HG02938 (cell line): ENCODE results near the gene GNAS-AS1.

Source experiments
- ATAC-seq: cut with Tn5 transposase; IDR thresholded peaks from one replicate; pipeline ENCODE4 v1.9.1; 2021; ENCODE audit warnings: mild to moderate bottlenecking, moderate library complexity; ENCODE audit not compliant: unreplicated experiment

GNAS-AS1 gene

GRCh38 chr20:58886546-58886945, 35.8 kb upstream of the GNAS-AS1 start:
- no peak for ATAC-seq

- no peak for ATAC-seq
Measured at GRCh38 chr20:58884966-58885365, 34.3 kb upstream of the GNAS-AS1 start.

DNA sequence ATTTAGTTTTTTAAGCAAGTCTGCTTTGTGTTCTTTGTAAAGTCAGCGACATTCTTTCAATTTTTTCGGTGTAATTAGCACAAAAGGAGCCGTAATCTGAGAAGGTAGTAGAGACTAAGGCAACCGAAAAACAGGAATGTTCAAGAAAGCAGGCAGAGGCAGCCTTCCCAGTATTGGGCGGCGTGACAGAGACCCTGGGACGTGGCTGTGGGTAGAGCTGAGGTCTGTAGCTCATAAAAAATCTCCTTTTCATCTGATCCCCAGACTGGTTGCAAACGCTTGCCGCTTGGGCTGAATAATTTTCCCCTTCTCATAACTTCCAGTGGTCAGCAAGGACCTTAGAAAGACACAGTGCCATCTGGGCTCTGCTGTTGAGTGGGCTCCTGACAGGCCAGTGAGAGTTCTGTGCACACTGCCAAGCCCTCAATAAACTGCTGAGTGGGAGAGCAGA, 32.6 kb upstream of the GNAS-AS1 start:
- ATAC-seq, result no peak

DNA sequence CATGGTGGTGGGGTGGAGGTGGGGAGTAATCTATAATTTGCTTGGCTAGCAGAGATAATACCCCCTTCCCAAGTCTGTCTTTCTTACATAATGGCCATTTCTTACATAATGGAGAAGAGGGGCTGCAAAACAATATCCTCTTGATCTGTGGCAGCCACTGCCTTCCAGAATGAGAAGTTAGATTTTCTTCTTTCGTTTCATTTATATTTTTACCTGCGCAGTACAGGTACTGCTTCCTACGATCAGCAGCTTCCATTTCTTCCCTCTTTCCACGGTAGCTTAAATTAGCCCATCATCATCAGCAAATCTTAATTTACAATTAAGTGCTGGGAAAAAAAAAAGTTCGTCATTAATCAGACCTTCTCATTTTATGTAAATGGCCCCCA, 32.0 kb upstream of the GNAS-AS1 start:
- no peak for ATAC-seq

DNA sequence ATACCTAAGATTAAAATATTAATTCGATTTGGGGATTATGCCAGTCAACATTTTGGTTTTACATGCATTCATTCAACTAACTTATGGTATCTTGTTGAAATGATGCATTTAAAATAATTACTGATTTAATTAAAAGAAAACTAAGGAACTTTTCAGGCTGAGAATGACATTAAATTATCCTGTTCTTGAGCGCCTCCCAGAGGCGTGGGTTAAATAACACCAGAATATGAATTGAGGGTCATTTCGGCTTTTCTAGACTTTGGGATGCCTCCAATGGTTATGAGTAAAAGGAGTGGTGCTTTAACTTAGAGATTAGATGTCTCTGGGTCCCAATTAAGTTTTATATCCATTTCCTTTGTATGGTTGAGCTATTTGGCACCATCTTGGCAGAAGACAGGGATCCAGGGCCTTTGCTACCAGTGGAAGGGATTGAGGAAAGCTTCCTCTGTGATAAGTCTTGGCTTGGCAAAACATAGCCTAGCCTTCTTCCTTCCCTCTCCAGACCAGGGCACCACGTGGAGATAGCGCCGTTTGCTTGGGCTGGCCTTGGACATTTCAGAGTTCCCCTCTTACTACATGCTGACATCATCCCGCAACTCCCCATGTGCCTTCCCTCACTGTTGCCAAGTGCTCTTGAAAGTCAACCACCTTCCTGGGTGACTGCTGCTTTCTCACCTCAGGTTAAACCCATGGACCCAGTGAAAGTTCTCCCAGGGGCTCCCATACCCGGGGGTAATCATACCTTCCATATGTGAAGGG, 30.5 kb upstream of the GNAS-AS1 start:
- ATAC-seq, result no peak

DNA sequence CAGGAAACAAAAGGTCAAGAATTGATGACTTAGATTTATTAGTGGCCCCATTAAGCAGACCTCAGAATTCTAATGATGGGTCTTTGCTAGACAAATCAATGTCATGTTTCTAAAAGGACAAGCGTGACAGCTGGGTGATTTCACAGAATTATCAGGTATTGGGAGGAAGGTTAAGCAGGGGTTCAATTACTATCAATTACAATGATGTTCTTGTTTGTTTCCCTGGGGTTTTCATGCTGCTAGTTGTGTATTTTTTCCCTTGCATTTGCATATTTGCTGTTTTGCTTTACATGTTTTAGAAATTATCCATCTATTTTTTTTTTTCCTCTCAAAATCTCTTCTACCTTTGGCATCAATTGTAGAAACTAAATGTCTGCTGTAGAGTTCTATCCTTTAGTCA, 29.7 kb upstream of the GNAS-AS1 start:
- no peak for ATAC-seq

DNA sequence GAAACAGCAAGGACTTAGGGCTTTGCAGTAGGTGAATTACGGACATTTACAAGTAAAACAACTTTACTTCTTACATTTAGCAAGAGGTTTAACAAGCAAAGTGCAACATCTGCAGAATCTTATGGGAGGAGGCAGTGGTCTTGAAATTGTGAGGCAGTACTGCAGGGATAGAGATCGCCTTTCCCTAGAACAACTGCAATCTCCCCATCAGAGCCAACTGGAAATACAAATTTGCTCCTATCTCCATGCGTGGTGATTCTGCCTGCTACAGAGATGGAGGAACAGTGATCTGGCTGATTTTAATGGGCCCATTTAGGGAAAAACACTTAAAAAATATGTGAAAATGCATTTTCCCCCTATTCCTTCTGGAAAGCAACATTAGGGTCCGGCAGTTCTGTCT, 27.7 kb upstream of the GNAS-AS1 start:
- no peak for ATAC-seq

DNA sequence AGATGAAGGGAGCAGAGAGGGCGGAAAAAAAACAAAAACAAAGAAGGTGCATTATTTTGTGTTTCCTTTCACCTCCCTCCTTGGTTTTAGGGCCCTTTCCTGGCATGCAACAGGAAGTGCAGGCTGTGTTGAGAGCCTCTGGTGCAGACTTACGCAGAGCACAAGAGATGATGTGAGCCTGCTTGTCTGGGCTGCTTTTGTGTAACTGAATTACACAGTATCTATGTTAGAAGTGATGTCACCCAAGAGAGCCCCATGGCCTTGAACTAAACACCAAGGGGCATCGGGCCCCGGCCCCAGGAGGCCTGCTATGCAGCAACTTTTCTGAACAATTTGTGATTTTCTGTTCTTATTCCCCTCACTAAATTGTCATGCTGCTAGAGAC, 27.3 kb upstream of the GNAS-AS1 start:
- no peak for ATAC-seq

DNA sequence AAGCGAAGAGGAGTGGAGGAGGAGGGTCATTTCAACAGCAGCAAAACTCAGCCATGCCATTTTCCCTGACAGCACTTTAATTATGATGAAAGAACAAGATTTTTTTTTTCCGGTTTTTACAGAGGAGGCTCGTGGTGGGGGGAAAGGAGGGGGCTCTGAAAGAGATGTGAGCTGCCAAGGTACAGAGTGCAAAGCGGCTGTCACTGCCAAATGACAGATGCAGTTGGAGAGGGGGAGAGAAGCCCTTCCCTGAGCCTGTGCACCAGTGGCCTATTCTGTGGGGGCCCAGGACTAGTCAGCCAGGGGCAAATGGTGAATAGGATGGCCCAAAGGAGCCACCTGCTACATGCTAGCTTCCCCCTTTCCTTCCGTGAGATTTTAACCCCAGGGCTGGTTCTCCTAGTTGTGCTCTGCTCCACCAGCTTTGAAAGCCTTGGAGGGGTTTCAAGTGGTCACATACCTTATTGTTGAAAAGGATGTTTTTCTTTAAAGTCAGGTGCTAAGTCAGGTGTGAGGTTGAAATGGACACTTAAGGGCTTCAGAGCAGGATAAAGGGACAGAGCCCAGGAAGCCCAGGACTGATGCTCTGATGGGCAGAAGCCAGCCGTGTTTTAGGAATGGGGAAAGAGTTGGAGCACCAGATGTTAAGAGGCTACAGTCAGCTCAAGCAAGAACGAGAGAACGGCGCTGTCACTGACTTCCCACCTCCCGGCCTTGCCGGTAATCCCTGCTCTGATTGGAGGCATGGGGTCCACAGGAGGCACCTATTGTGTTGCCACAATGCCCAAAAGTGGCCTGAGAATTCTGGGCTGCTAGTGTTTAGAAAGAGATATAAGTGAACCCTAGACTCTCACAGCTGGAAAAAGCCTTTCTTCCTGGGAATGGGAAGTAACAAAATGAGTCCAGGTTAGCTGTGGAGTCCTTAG, 26.6 kb upstream of the GNAS-AS1 start:
- ATAC-seq, result no peak

GRCh38 chr20:58876437-58876836, 25.7 kb upstream of the GNAS-AS1 start:
- ATAC-seq, result no peak

DNA sequence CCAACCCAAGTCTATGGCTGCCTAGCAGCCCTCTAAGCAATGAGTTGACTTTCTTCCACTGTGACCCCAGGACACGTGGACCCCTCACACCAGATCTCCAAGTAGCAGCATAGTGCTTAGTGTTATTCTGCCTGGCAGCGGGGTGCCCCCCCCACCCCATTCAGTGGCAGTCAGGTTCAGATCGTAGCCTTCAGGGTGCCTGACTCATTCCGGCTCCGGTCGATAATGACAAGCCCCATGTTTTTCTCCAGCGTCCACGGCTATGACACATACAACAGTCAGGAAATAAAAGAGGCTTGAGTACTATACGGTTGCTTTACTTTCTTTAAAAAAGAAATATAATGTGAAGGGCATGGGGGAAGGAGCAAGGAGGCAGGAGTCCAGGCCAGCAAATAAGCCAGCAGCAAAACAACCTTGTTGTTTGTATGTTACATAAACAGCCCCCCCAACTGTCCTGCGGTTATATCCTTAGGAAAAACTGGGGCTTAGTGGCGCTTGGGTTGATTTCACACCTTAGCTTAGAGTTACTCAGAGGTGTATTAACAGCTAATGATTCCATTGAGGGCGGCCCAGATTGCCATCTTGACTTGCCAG, 24.9 kb upstream of the GNAS-AS1 start:
- ATAC-seq, result no peak

DNA sequence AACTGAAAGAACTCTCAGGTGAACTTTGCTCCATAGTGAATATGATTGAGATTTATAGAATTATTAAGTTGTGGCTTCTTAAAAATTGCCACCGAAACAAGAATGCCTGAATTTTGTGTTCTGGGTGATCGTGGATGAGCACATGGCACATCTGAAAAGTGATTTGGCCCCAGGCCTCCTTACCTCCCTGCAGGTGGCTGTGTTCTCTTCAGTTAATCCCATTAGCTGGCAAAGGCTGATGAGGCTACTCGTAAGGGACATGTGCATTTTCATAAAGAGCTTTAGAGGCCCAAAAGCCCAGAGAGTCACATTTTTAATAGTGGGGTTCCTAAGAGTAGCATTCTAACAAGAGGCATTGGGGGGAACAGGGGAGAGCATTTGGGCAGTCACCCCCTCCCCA, 24.4 kb upstream of the GNAS-AS1 start:
- ATAC-seq, result no peak

GRCh38 chr20:58874469-58874868, 23.8 kb upstream of the GNAS-AS1 start:
- no peak for ATAC-seq

- ATAC-seq, result no peak
Measured at GRCh38 chr20:58871533-58872102, 20.9 kb upstream of the GNAS-AS1 start.

GRCh38 chr20:58870293-58871014, 19.8 kb upstream of the GNAS-AS1 start:
- ATAC-seq, result no peak

- ATAC-seq, result no peak
Measured at GRCh38 chr20:58869662-58870227, 19.0 kb upstream of the GNAS-AS1 start.

DNA sequence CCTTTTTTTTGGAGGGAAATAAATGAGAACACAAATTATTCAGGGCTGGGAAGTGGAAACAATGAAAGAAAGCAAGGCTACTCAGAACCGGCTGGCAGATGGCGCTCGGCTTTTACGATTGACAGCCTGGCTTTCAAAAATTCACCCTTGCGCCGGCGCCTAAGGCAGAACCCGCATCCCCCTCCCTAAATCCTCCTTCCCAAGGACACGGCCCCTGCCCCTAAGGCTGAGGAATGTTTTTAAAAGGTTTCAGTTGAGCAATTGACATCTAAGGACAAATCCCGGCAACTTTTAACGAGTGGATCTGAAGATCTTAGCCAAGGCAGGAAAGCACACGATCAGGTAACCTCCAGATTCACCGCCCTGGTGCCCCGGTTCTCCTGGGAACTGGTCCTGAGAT, 18.1 kb upstream of the GNAS-AS1 start:
- no peak for ATAC-seq

DNA sequence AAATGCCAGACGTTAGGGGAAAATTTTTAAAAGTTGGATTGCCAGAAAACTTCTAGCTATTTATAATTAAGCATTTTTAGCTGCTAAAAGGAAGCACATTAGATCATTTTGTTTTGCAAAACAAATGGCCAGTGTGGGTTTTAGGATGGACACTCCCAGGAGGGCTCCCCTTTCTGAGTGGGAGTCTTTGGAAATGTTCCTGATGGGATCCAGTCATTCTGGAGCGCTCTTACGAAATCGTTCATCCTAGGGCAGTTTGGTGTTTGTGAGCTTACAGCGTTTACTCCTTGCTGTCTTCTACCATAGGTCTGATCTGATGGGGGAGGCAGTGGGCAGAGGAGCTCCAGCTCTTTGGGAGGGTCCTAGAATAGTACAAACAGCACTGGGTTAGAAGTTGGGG, 16.5 kb upstream of the GNAS-AS1 start:
- no peak for ATAC-seq

- ATAC-seq, result no peak
Measured at GRCh38 chr20:58865843-58866242, 15.1 kb upstream of the GNAS-AS1 start.

DNA sequence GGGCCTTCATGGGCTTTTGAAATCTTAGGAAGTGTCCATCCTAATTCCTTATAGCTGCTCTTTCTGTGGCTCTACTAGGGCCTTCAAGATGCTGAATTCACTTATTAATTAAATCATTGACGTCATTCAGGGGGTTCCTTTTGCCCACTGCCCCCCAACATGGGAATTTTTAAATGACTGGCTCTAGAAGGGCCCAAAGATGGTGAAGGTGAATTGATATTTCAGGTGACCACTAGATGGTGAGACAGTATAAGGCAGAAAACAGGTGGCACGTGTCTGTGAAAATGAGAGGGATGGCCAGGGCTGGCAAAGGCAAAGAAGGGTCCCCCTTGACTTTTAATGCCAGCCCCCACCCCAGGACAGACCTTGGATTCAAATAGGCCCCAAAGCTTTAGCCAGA, 13.6 kb upstream of the GNAS-AS1 start:
- no peak for ATAC-seq
